Neural progenitor cell (in vitro differentiated cells): ENCODE measurements around the gene GMDS. TPM values are rescaled to one million over a fixed set of nuclear protein-coding genes. Genes with fewer than 3 reads are reported as not detected.

Experiments used
- DNase-seq: peaks from one replicate; pipeline ENCODE4 v3.0.0-alpha.2; 2016; ENCODE audit warnings: low spot score
- H2AFZ ChIP-seq: fragments of 200-600 bp; sonication (generic); replicated peaks from 2 replicates; pipeline ENCODE4 v1.6.1; 2016; ENCODE audit warnings: antibody characterized with exemption
- H3F3A ChIP-seq: fragments of 200-600 bp; sonication (generic); 2 replicates; pipeline ENCODE4 v1.6.1; 2016; ENCODE audit warnings: antibody characterized with exemption, low read depth
- H3K27ac ChIP-seq: fragments of 200-600 bp; sonication (generic); 2 replicates; pipeline ENCODE4 v1.5.1; 2016; ENCODE audit warnings: mild to moderate bottlenecking
- H3K27me3 ChIP-seq: fragments of 200-600 bp; sonication (generic); 2 replicates; pipeline ENCODE4 v1.6.1; 2016; ENCODE audit warnings: mild to moderate bottlenecking, moderate library complexity
- H3K36me3 ChIP-seq: fragments of 200-600 bp; sonication (generic); 2 replicates; pipeline ENCODE4 v1.5.1; 2016
- H3K4me1 ChIP-seq: fragments of 200-600 bp; sonication (generic); 2 replicates; pipeline ENCODE4 v1.6.1; 2016; ENCODE audit warnings: mixed run types
- H3K4me2 ChIP-seq: fragments of 200-600 bp; sonication (generic); 2 replicates; pipeline ENCODE4 v1.6.1; 2016
- H3K4me3 ChIP-seq: fragments of 200-600 bp; sonication (generic); 2 replicates; pipeline ENCODE4 v1.5.1; 2016
- H3K79me2 ChIP-seq: fragments of 200-600 bp; sonication (generic); 2 replicates; pipeline ENCODE4 v1.6.1; 2016; ENCODE audit warnings: low read depth
- H3K9ac ChIP-seq: fragments of 200-600 bp; sonication (generic); 2 replicates; pipeline ENCODE4 v1.6.1; 2016
- H3K9me3 ChIP-seq: fragments of 200-600 bp; sonication (generic); 2 replicates; pipeline ENCODE4 v1.5.1; 2016; ENCODE audit warnings: low read depth
- H4K20me1 ChIP-seq: fragments of 200-600 bp; sonication (generic); 2 replicates; pipeline ENCODE4 v1.6.1; 2016; ENCODE audit warnings: low read depth
- H3K27ac Mint-ChIP-seq: 3 replicates; pipeline ENCODE4 v1.8.0; 2021; ENCODE audit warnings: mixed read lengths
- H3K27me3 Mint-ChIP-seq: 2 replicates; pipeline ENCODE4 v1.8.0; 2022; ENCODE audit warnings: low read depth, mild to moderate bottlenecking, inconsistent platforms, moderate library complexity, mixed read lengths; ENCODE audit not compliant: insufficient read depth
- H3K36me3 Mint-ChIP-seq: 3 replicates; pipeline ENCODE4 v1.8.0; 2021; ENCODE audit warnings: mixed read lengths
- H3K4me1 Mint-ChIP-seq: 3 replicates; pipeline ENCODE4 v1.8.0; 2021; ENCODE audit warnings: mixed read lengths
- H3K4me3 Mint-ChIP-seq: 3 replicates; pipeline ENCODE4 v1.8.0; 2021; ENCODE audit warnings: mild to moderate bottlenecking, moderate library complexity, mixed read lengths
- H3K9me3 Mint-ChIP-seq: 3 replicates; pipeline ENCODE4 v1.8.0; 2020; ENCODE audit warnings: mixed read lengths
- EZH2 ChIP-seq: fragments of 200-600 bp; sonication (generic); IDR thresholded peaks from 2 replicates; pipeline ENCODE4 v1.6.1; 2017; ENCODE audit warnings: antibody characterized with exemption, mild to moderate bottlenecking, moderate library complexity
- EZH2phosphoT487 ChIP-seq: fragments of 200-600 bp; sonication (generic); IDR thresholded peaks from 2 replicates; pipeline ENCODE4 v1.6.1; 2017; ENCODE audit warnings: antibody characterized with exemption
- total RNA-seq: library from RNA; depleted of rRNA; stranded (reverse); fragments of >200 nt; gene quantifications from 2 replicates; pipeline ENCODE4 v1.2.3, GENCODE V29; 2015; ENCODE audit warnings: low replicate concordance
- TF ChIP-seq, protein P1 (sequence below): fragments of 200-600 bp; sonication (generic); IDR thresholded peaks from 2 replicates; pipeline ENCODE4 v1.5.1; 2017; ENCODE audit warnings: antibody characterized with exemption, mild to moderate bottlenecking

Gene GMDS
- total RNA-seq, 1 donor from 2014 or later: 22.6 TPM

DNA sequence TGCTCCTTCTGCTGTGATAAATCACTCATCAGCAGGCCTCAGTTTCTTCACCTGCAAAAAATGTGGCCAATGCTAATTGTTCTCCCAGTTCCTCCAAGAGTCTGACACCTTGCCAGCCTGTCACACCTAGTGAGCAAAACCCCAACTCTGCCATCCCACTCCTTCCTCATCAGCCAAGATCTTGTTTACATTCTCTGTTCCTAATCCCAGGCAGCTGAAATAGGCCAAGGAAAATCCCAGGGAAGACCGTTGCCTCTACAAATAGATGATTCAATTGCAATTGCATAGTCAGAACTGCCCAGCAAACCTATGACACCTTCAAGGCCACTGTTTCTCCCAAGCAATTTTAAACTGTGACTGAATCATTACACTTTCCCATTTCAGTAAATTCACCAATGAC is 78.7 kb downstream of the GMDS start:
- DNase-seq: no peak
- no peaks in the 10 kb centered on the region for H3K4me1 ChIP-seq
- no peak overlapping the region for H3K4me3 Mint-ChIP-seq

DNA sequence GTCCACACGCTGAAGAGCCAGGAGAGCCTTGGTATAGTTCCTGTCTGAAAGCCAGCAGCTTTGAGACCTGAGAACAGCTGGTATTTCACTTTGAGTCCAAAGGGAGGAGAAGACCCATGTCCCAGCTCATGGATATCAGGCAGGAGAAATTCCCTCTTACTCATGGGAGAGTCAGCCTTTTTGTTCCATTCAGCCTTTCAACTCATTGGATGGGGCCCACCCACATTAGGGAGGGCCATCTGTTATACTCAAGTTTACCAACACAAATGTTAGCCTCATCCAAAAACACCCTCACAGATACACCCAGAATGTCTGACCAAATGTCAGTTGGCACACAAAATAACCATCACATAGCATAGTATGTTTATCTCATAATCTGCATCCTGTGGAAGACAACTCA is 80.1 kb downstream of the GMDS start:
- Histone ChIP-seq H3K4me1 (no peaks in the 10 kb centered on the region), H3F3A (no peaks in the 10 kb centered on the region), H3K9ac (no peak overlapping the region), H4K20me1 (no peaks in the 10 kb centered on the region), H3K27ac (no peak overlapping the region), H3K36me3 (no peaks in the 10 kb centered on the region), H3K27me3 (no peaks in the 10 kb centered on the region), H2AFZ (no peak overlapping the region), H3K4me3 (no peak overlapping the region), H3K9me3 (no peaks in the 10 kb centered on the region), H3K79me2 (no peaks in the 10 kb centered on the region), H3K4me2 (no peak overlapping the region)
- Mint-ChIP-seq H3K36me3 (no peaks in the 10 kb centered on the region), H3K4me3 (no peak overlapping the region), H3K4me1 (no peaks in the 10 kb centered on the region), H3K27me3 (no peaks in the 10 kb centered on the region), H3K9me3 (no peaks in the 10 kb centered on the region), H3K27ac (no peak overlapping the region)
- DNase-seq: no peak
- TF ChIP-seq EZH2phosphoT487 (no peak), EZH2 (no peak)
- TF ChIP-seq, protein P1, sequence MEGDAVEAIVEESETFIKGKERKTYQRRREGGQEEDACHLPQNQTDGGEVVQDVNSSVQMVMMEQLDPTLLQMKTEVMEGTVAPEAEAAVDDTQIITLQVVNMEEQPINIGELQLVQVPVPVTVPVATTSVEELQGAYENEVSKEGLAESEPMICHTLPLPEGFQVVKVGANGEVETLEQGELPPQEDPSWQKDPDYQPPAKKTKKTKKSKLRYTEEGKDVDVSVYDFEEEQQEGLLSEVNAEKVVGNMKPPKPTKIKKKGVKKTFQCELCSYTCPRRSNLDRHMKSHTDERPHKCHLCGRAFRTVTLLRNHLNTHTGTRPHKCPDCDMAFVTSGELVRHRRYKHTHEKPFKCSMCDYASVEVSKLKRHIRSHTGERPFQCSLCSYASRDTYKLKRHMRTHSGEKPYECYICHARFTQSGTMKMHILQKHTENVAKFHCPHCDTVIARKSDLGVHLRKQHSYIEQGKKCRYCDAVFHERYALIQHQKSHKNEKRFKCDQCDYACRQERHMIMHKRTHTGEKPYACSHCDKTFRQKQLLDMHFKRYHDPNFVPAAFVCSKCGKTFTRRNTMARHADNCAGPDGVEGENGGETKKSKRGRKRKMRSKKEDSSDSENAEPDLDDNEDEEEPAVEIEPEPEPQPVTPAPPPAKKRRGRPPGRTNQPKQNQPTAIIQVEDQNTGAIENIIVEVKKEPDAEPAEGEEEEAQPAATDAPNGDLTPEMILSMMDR: no peak

More for the DNA sequence above, 78.7 kb downstream of the GMDS start:
- no peaks in the 10 kb centered on the region for H3F3A ChIP-seq
- H4K20me1 ChIP-seq: no peaks in the 10 kb centered on the region
- H3K9ac ChIP-seq: no peak overlapping the region
- no peak overlapping the region for H3K4me3 ChIP-seq
- H3K27me3 ChIP-seq: no peaks in the 10 kb centered on the region
- TF ChIP-seq, protein P1: no peak
- TF ChIP-seq EZH2phosphoT487 (no peak), EZH2 (no peak)
- no peak overlapping the region for H2AFZ ChIP-seq
- H3K9me3 Mint-ChIP-seq: no peaks in the 10 kb centered on the region
- H3K79me2 ChIP-seq: no peaks in the 10 kb centered on the region
- no peaks in the 10 kb centered on the region for H3K27me3 Mint-ChIP-seq
- H3K27ac ChIP-seq: no peak overlapping the region
- no peak overlapping the region for H3K4me2 ChIP-seq
- no peaks in the 10 kb centered on the region for H3K9me3 ChIP-seq
- no peaks in the 10 kb centered on the region for H3K4me1 Mint-ChIP-seq
- no peak overlapping the region for H3K27ac Mint-ChIP-seq
- H3K36me3 Mint-ChIP-seq: no peaks in the 10 kb centered on the region
- H3K36me3 ChIP-seq: no peaks in the 10 kb centered on the region

DNA sequence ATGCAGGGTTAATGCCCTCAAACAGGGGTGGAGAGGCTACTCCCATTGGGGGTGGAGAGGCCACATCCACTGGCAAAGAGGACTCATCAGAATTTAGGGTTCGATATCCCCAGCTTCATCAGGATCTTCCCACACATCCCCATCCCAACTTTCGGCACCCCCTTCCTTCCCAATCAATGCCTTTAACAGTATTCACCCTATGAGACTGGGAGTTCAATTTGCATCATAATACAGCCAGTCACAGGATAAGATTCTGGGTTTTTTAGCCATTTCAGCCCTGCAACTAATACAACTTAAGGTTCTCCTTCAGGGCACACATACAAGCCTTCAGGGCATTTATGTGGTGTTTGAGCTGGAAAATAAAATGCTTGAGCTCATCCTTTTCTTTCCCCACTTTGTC is 80.9 kb downstream of the GMDS start:
- H3K79me2 ChIP-seq: no peaks in the 10 kb centered on the region
- TF ChIP-seq, protein P1: no peak
- no peak for TF ChIP-seq EZH2phosphoT487
- Mint-ChIP-seq H3K4me1 (no peaks in the 10 kb centered on the region), H3K27me3 (no peaks in the 10 kb centered on the region), H3K9me3 (no peaks in the 10 kb centered on the region), H3K36me3 (no peaks in the 10 kb centered on the region), H3K27ac (no peak overlapping the region), H3K4me3 (no peak overlapping the region)
- no peaks in the 10 kb centered on the region for H3K4me1 ChIP-seq
- no peak overlapping the region for H3K4me2 ChIP-seq
- no peak overlapping the region for H3K27ac ChIP-seq
- H3K27me3 ChIP-seq: no peaks in the 10 kb centered on the region
- no peaks in the 10 kb centered on the region for H3K36me3 ChIP-seq
- no peaks in the 10 kb centered on the region for H4K20me1 ChIP-seq
- no peaks in the 10 kb centered on the region for H3K9me3 ChIP-seq
- no peak for DNase-seq
- no peak overlapping the region for H3K9ac ChIP-seq
- H2AFZ ChIP-seq: no peak overlapping the region
- no peaks in the 10 kb centered on the region for H3F3A ChIP-seq
- H3K4me3 ChIP-seq: no peak overlapping the region

DNA sequence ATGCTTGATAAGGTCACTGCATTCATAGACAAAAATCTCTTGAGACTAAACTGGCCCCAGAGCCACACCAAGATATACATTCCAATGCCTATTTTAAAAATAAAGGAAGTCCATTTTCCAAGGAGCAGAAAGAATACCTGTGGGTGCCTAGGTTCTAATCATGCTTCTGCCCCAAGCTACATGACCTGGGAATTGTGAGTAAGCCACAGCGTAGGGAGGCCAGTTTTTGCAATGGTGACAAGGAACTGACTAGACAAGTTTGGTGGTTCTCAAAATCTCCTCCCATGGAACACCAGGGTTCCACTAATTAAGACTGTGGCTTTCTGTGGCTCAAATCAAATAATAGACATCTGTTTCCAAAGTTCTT is 83.3 kb downstream of the GMDS start:
- Histone ChIP-seq H3K36me3 (no peaks in the 10 kb centered on the region), H3K4me3 (no peak overlapping the region), H3K9ac (no peak overlapping the region), H2AFZ (no peak overlapping the region), H3F3A (no peaks in the 10 kb centered on the region), H3K27ac (no peak overlapping the region), H3K79me2 (no peaks in the 10 kb centered on the region), H3K4me1 (no peaks in the 10 kb centered on the region), H3K27me3 (no peaks in the 10 kb centered on the region), H4K20me1 (no peaks in the 10 kb centered on the region), H3K4me2 (no peak overlapping the region), H3K9me3 (no peaks in the 10 kb centered on the region)
- Mint-ChIP-seq H3K27me3 (no peaks in the 10 kb centered on the region), H3K4me3 (no peak overlapping the region), H3K9me3 (no peaks in the 10 kb centered on the region), H3K36me3 (no peaks in the 10 kb centered on the region), H3K4me1 (peaks cover 3% of the 10 kb centered on the region), H3K27ac (no peak overlapping the region)
- no peak for DNase-seq
- TF ChIP-seq EZH2 (no peak), EZH2phosphoT487 (no peak)
- TF ChIP-seq, protein P1: no peak
